Mesenchymal stem cell (in vitro differentiated cells and primary cell): ENCODE data around the gene RASA3.

Source experiments
- DNase-seq: peaks from one replicate; pipeline ENCODE4 v3.0.0-alpha.2; 2013
- H2AFZ ChIP-seq: one replicate; pipeline ENCODE4 v1.6.1; 2013; ENCODE audit warnings: low read depth, mild to moderate bottlenecking, control low read depth, inconsistent platforms, low read length, moderate library complexity
- H2AK5ac ChIP-seq: 2 replicates; pipeline ENCODE4 v1.6.1; 2013; ENCODE audit warnings: low read length, moderate library complexity, mild to moderate bottlenecking, inconsistent platforms; ENCODE audit not compliant: severe bottlenecking
- H2BK120ac ChIP-seq: one replicate; pipeline ENCODE4 v1.6.1; 2013; ENCODE audit warnings: low read depth, mild to moderate bottlenecking, inconsistent platforms, low read length, moderate library complexity
- H2BK12ac ChIP-seq, 2 experiments: one replicate each; pipeline ENCODE4 v1.6.1; 2013; ENCODE audit warnings: inconsistent platforms in 2 of 2, low read length in 2 of 2, mild to moderate bottlenecking in 2 of 2, moderate library complexity in 2 of 2, control low read depth in 1 of 2
- H2BK15ac ChIP-seq: one replicate; pipeline ENCODE4 v1.6.1; 2013; ENCODE audit warnings: mild to moderate bottlenecking, low read depth, inconsistent platforms; ENCODE audit not compliant: poor library complexity, severe bottlenecking
- H2BK5ac ChIP-seq: 2 replicates; pipeline ENCODE4 v1.6.1; 2013; ENCODE audit warnings: low read depth, mild to moderate bottlenecking, low read length, control low read depth, inconsistent platforms; ENCODE audit not compliant: poor library complexity, severe bottlenecking
- H3K14ac ChIP-seq, 2 experiments: one replicate each; pipeline ENCODE4 v1.6.1; 2013; ENCODE audit warnings: inconsistent platforms in 2 of 2, low read length in 2 of 2, control low read depth in 1 of 2, mild to moderate bottlenecking in 1 of 2, moderate library complexity in 1 of 2
- H3K18ac ChIP-seq, 2 experiments: one replicate each; pipeline ENCODE4 v1.6.1; 2013; ENCODE audit warnings: inconsistent platforms in 2 of 2, low read length in 2 of 2, control low read depth in 1 of 2, low read depth in 1 of 2, mild to moderate bottlenecking in 1 of 2
- H3K23ac ChIP-seq, 2 experiments: one replicate each; pipeline ENCODE4 v1.6.1; 2013; ENCODE audit warnings: inconsistent platforms in 2 of 2, low read length in 2 of 2, mild to moderate bottlenecking in 2 of 2, moderate library complexity in 2 of 2, control low read depth in 1 of 2
- H3K27ac ChIP-seq: 2 replicates; pipeline ENCODE4 v1.5.1; 2013; ENCODE audit warnings: mild to moderate bottlenecking, moderate library complexity, low read length, control low read depth, inconsistent platforms; ENCODE audit not compliant: poor library complexity, severe bottlenecking
- H3K27me3 ChIP-seq, 2 experiments: 2 replicates each; pipeline versions ENCODE4 v1.6.1 to v1.7.0; 2013; ENCODE audit warnings: low read length in 2 of 2, mild to moderate bottlenecking in 2 of 2, moderate library complexity in 2 of 2, control low read depth in 1 of 2, inconsistent platforms in 1 of 2; ENCODE audit not compliant: control insufficient read depth in 1 of 2, insufficient read depth in 1 of 2
- H3K36me3 ChIP-seq, 2 experiments: 2 replicates each; pipeline versions ENCODE4 v1.6.1 to v1.7.0; 2013; ENCODE audit warnings: low read length in 2 of 2, control low read depth in 1 of 2, inconsistent platforms in 1 of 2, low read depth in 1 of 2, mild to moderate bottlenecking in 1 of 2; ENCODE audit not compliant: insufficient read depth in 2 of 2, control insufficient read depth in 1 of 2
- H3K4ac ChIP-seq, 2 experiments: one replicate each; pipeline ENCODE4 v1.6.1; 2013; ENCODE audit warnings: inconsistent platforms in 2 of 2, low read length in 2 of 2, mild to moderate bottlenecking in 2 of 2, moderate library complexity in 2 of 2, control low read depth in 1 of 2, low read depth in 1 of 2
- H3K4me1 ChIP-seq: 2 replicates; pipeline ENCODE4 v1.6.1; 2013; ENCODE audit warnings: low read depth, low read length, control low read depth; ENCODE audit not compliant: control insufficient read depth, insufficient read depth
- H3K4me2 ChIP-seq: 2 replicates; pipeline ENCODE4 v1.6.1; 2013; ENCODE audit warnings: low read length, mild to moderate bottlenecking, inconsistent platforms; ENCODE audit not compliant: poor library complexity, severe bottlenecking
- H3K4me3 ChIP-seq, 2 experiments: 2 replicates each; pipeline versions ENCODE4 v1.5.1 to v1.7.0; 2013; ENCODE audit warnings: low read length in 2 of 2, mild to moderate bottlenecking in 2 of 2, control low read depth in 1 of 2, low read depth in 1 of 2; ENCODE audit not compliant: insufficient read depth in 1 of 2
- H3K79me1 ChIP-seq: replicated peaks from 2 replicates; pipeline ENCODE4 v1.6.1; 2013; ENCODE audit warnings: mild to moderate bottlenecking, control low read depth, low read length, inconsistent platforms; ENCODE audit not compliant: poor library complexity, severe bottlenecking
- H3K9ac ChIP-seq: 2 replicates; pipeline ENCODE4 v1.7.0; 2013; ENCODE audit warnings: mild to moderate bottlenecking, low read length, moderate library complexity
- H3K9me3 ChIP-seq: 2 replicates; pipeline ENCODE4 v1.7.0; 2013; ENCODE audit warnings: mild to moderate bottlenecking, low read length; ENCODE audit not compliant: control insufficient read depth
- H4K8ac ChIP-seq: one replicate; pipeline ENCODE4 v1.6.1; 2013; ENCODE audit warnings: inconsistent platforms, mild to moderate bottlenecking, low read length, moderate library complexity
- H4K91ac ChIP-seq: one replicate; pipeline ENCODE4 v1.6.1; 2013; ENCODE audit warnings: mild to moderate bottlenecking, low read length, inconsistent platforms
- WGBS: methylation state at CpG from one replicate; pipeline ENCODE4 v1.1.7; 2013; ENCODE audit warnings: mixed read lengths; 5-methylcytosine and 5-hydroxymethylcytosine counted together

The RASA3 gene

GRCh38 chr13:114122127-114122511, 10.3 kb downstream of the RASA3 start:
- peak overlapping the region; percentile 95 to 97 for H3K18ac ChIP-seq
- H3K36me3 ChIP-seq, result peaks cover 11 to 45% of the 10 kb centered on the region in 2 experiments
- no peak overlapping the region for H2AFZ ChIP-seq
- peak overlapping the region; percentile 99 for H2BK15ac ChIP-seq
- H3K4me2 ChIP-seq, result peak overlapping the region; percentile 4
- peak overlapping the region in 1 of 2 experiments; percentile 24 for H3K4me3 ChIP-seq
- peak overlapping the region; percentile 57 for H4K8ac ChIP-seq
- H3K9me3 ChIP-seq, result no peaks in the 10 kb centered on the region
- peak overlapping the region; percentile 31 to 92 for H3K4ac ChIP-seq
- H4K91ac ChIP-seq, result peak overlapping the region; percentile 90
- peak overlapping the region; percentile 36 for H3K9ac ChIP-seq
- peak overlapping the region in 1 of 2 experiments; percentile 93 for H3K14ac ChIP-seq
- 46% methylated on average over 11 of the region's 11 CpGs for WGBS
- H3K23ac ChIP-seq, result peak overlapping the region in 1 of 2 experiments; percentile 91
- peaks cover 58% of the 10 kb centered on the region for H3K4me1 ChIP-seq
- H2BK120ac ChIP-seq, result peak overlapping the region; percentile 83
- H3K27ac ChIP-seq, result peak overlapping the region; percentile 89
- peak overlapping the region; percentile 67 for H2AK5ac ChIP-seq
- peak; percentile 74 for DNase-seq
- H3K79me1 ChIP-seq, result no peaks in the 10 kb centered on the region
- H2BK12ac ChIP-seq, result peak overlapping the region; percentile 27 to 92
- no peaks in the 10 kb centered on the region for H3K27me3 ChIP-seq
- H2BK5ac ChIP-seq, result no peak overlapping the region

GRCh38 chr13:114121496-114122126, 10.8 kb downstream of the RASA3 start:
- 26% methylated on average over 23 of the region's 24 CpGs for WGBS

GRCh38 chr13:114121031-114121430, 11.4 kb downstream of the RASA3 start:
- H4K8ac ChIP-seq, result peak overlapping the region; percentile 57
- 71% methylated on average over 11 of the region's 12 CpGs for WGBS
- peak overlapping the region; percentile 90 for H4K91ac ChIP-seq
- H3K79me1 ChIP-seq, result no peaks in the 10 kb centered on the region
- no peak overlapping the region for H3K4me3 ChIP-seq
- peak overlapping the region; percentile 67 for H2AK5ac ChIP-seq
- peak overlapping the region; percentile 77 for H2BK5ac ChIP-seq
- peak; percentile 42 for DNase-seq
- peak overlapping the region; percentile 54 to 97 for H3K18ac ChIP-seq
- H3K4me1 ChIP-seq, result peaks cover 58% of the 10 kb centered on the region
- peak overlapping the region; percentile 42 for H3K4me2 ChIP-seq
- H3K9ac ChIP-seq, result peak overlapping the region; percentile 21
- peak overlapping the region in 1 of 2 experiments; percentile 76 for H3K23ac ChIP-seq
- H3K36me3 ChIP-seq, result peaks cover 16 to 49% of the 10 kb centered on the region in 2 experiments
- peak overlapping the region; percentile 46 to 92 for H2BK12ac ChIP-seq
- H3K9me3 ChIP-seq, result no peaks in the 10 kb centered on the region
- H3K4ac ChIP-seq, result peak overlapping the region; percentile 89 to 93
- no peak overlapping the region for H2AFZ ChIP-seq
- peak overlapping the region; percentile 86 for H2BK15ac ChIP-seq
- H2BK120ac ChIP-seq, result peak overlapping the region; percentile 83
- peak overlapping the region; percentile 89 for H3K27ac ChIP-seq
- H3K27me3 ChIP-seq, result no peaks in the 10 kb centered on the region
- H3K14ac ChIP-seq, result peak overlapping the region in 1 of 2 experiments; percentile 5

More at GRCh38 chr13:114121496-114122126, 10.8 kb downstream of the RASA3 start:
- Histone ChIP-seq H4K8ac (peak overlapping the region; percentile 57), H3K14ac (peak overlapping the region in 1 of 2 experiments; percentile 5), H2BK15ac (no peak overlapping the region), H3K27ac (peak overlapping the region; percentile 89), H3K36me3 (peaks cover 15 to 48% of the 10 kb centered on the region in 2 experiments), H2BK12ac (peak overlapping the region; percentile 37 to 64), H3K4ac (peak overlapping the region; percentile 31 to 92), H3K27me3 (no peaks in the 10 kb centered on the region), H3K4me1 (peaks cover 58% of the 10 kb centered on the region), H3K23ac (peak overlapping the region in 1 of 2 experiments; percentile 20), H2AFZ (no peak overlapping the region), H2BK120ac (peak overlapping the region; percentile 83), H3K79me1 (no peaks in the 10 kb centered on the region), H4K91ac (peak overlapping the region; percentile 90), H3K4me3 (peak overlapping the region in 1 of 2 experiments; percentile 24), H3K9ac (peak overlapping the region; percentile 36), H2AK5ac (peak overlapping the region; percentile 67), H2BK5ac (no peak overlapping the region), H3K9me3 (no peaks in the 10 kb centered on the region), H3K18ac (peak overlapping the region; percentile 95 to 97), H3K4me2 (peak overlapping the region; percentile 4)
- peak; percentile 87 for DNase-seq

GRCh38 chr13:114120591-114121011, 11.8 kb downstream of the RASA3 start:
- Histone ChIP-seq H3K18ac (peak overlapping the region; percentile 44 to 93), H3K27me3 (no peaks in the 10 kb centered on the region), H4K8ac (peak overlapping the region; percentile 90), H2BK120ac (peak overlapping the region; percentile 83), H2AK5ac (peak overlapping the region; percentile 67), H3K14ac (no peak overlapping the region), H3K4me3 (no peak overlapping the region), H3K4ac (peak overlapping the region; percentile 80 to 93), H2BK12ac (peak overlapping the region; percentile 46 to 92), H2BK15ac (no peak overlapping the region), H3K4me2 (peak overlapping the region; percentile 42), H3K79me1 (no peaks in the 10 kb centered on the region), H3K4me1 (peaks cover 60% of the 10 kb centered on the region), H3K9me3 (no peaks in the 10 kb centered on the region), H3K23ac (no peak overlapping the region), H3K27ac (peak overlapping the region; percentile 89), H2BK5ac (peak overlapping the region; percentile 77), H3K9ac (peak overlapping the region; percentile 21), H2AFZ (no peak overlapping the region), H4K91ac (peak overlapping the region; percentile 77), H3K36me3 (peaks cover 16 to 48% of the 10 kb centered on the region in 2 experiments)
- peak; percentile 72 for DNase-seq
- whole genome bisulfite sequencing, result 7% methylated on average over 10 of the region's 10 CpGs
